ENCODE results near the gene ALDH5A1.

Gene ALDH5A1

GRCh38 chr6:24469811-24470210 lies 25.0 kb upstream of the ALDH5A1 start:
- no peak for TF ChIP-seq CTCF (conservative IDR thresholded peaks at IDR 0.05)
- TF ChIP-seq ZFX (IDR thresholded peaks at IDR 0.05) = no peak
- no peak overlapping the region for H3K27ac ChIP-seq

GRCh38 chr6:24472181-24472580 lies 22.6 kb upstream of the ALDH5A1 start:
- no peak overlapping the region for H3K27ac ChIP-seq
- no peak for TF ChIP-seq ZFX (IDR thresholded peaks at IDR 0.05)

GRCh38 chr6:24476631-24477030 lies 18.1 kb upstream of the ALDH5A1 start:
- no peak overlapping the region for H3K27ac ChIP-seq

GRCh38 chr6:24477070-24477469 lies 17.7 kb upstream of the ALDH5A1 start:
- TF ChIP-seq CTCF (conservative IDR thresholded peaks at IDR 0.05) (no peak), ZFX (IDR thresholded peaks at IDR 0.05) (no peak)
- no peak overlapping the region for H3K27ac ChIP-seq

More at GRCh38 chr6:24476631-24477030, 18.1 kb upstream of the ALDH5A1 start:
- TF ChIP-seq ZFX (IDR thresholded peaks at IDR 0.05) (no peak), CTCF (conservative IDR thresholded peaks at IDR 0.05) (no peak)

GRCh38 chr6:24478903-24479302 lies 15.9 kb upstream of the ALDH5A1 start:
- H3K27ac ChIP-seq = no peak overlapping the region

GRCh38 chr6:24480705-24481104 lies 14.1 kb upstream of the ALDH5A1 start:
- TF ChIP-seq ZFX (IDR thresholded peaks at IDR 0.05) (no peak), CTCF (conservative IDR thresholded peaks at IDR 0.05) (no peak)
- no peak overlapping the region for H3K27ac ChIP-seq

More at GRCh38 chr6:24478903-24479302, 15.9 kb upstream of the ALDH5A1 start:
- TF ChIP-seq ZFX (IDR thresholded peaks at IDR 0.05) (no peak), CTCF (conservative IDR thresholded peaks at IDR 0.05) (no peak)

GRCh38 chr6:24481449-24481848 lies 13.3 kb upstream of the ALDH5A1 start:
- no peak overlapping the region for H3K27ac ChIP-seq

More at GRCh38 chr6:24481449-24481848, 13.3 kb upstream of the ALDH5A1 start:
- no peak for TF ChIP-seq ZFX (IDR thresholded peaks at IDR 0.05)
- no peak for TF ChIP-seq CTCF (conservative IDR thresholded peaks at IDR 0.05)
